WI38 (cell line): ENCODE results near the gene TAF11.

ENCODE experiments used
- H3K4me3 ChIP-seq: 2 replicates; pipeline ENCODE4 v1.5.1; 2011; ENCODE audit warnings: low read depth, mild to moderate bottlenecking, control low read depth, low read length
- CTCF ChIP-seq: IDR thresholded peaks from 2 replicates; pipeline ENCODE4 v1.5.1; 2012; ENCODE audit warnings: low read depth, mild to moderate bottlenecking, control low read depth, low read length

Gene TAF11

GRCh38 chr6:34839666-34840352 lies 48.0 kb downstream of the TAF11 start:
- H3K4me3 ChIP-seq, result no peak overlapping the region
- TF ChIP-seq CTCF, result no peak

- no peak for TF ChIP-seq CTCF
Measured at GRCh38 chr6:34837528-34837927, 50.3 kb downstream of the TAF11 start.

GRCh38 chr6:34836451-34836850 lies 51.4 kb downstream of the TAF11 start:
- H3K4me3 ChIP-seq, result no peak overlapping the region
- TF ChIP-seq CTCF, result no peak

More at GRCh38 chr6:34837528-34837927, 50.3 kb downstream of the TAF11 start:
- H3K4me3 ChIP-seq, result no peak overlapping the region

- no peak for TF ChIP-seq CTCF
- no peak overlapping the region for H3K4me3 ChIP-seq
Measured at GRCh38 chr6:34836008-34836407, 51.8 kb downstream of the TAF11 start.

- no peak overlapping the region for H3K4me3 ChIP-seq
- TF ChIP-seq CTCF, result no peak
Measured at GRCh38 chr6:34834789-34835518, 52.9 kb downstream of the TAF11 start.

- no peak for TF ChIP-seq CTCF
- no peak overlapping the region for H3K4me3 ChIP-seq
Measured at GRCh38 chr6:34832942-34833341, 54.9 kb downstream of the TAF11 start.

GRCh38 chr6:34829137-34829536 lies 58.7 kb downstream of the TAF11 start:
- TF ChIP-seq CTCF, result no peak
- no peak overlapping the region for H3K4me3 ChIP-seq
